Fibroblast of villous mesenchyme (primary cell): ENCODE results near the gene OR51B4. TPM values are rescaled to one million over a fixed set of nuclear protein-coding genes. Genes with fewer than 3 reads are reported as not detected.
"Not testable (repeated sequence)": the region's sequence is repeated elsewhere in the genome, so short reads cannot be mapped to it uniquely, and the experiment has no call there.

Source experiments
- DNase-seq: peaks from one replicate; pipeline ENCODE4 v3.0.0-alpha.2; 2010; ENCODE audit warnings: low read depth
- H3K4me3 ChIP-seq: 2 replicates; pipeline ENCODE4 v1.5.1; 2011; ENCODE audit warnings: low read depth, mild to moderate bottlenecking, low read length
- CTCF ChIP-seq: IDR thresholded peaks from 2 replicates; pipeline ENCODE4 v1.5.1; 2012; ENCODE audit warnings: low read depth, mild to moderate bottlenecking, low read length; ENCODE audit not compliant: insufficient read depth
- total RNA-seq: library from RNA; depleted of rRNA; stranded (reverse); fragments of >200 nt; gene quantifications from 2 replicates; pipeline ENCODE4 v1.2.3, GENCODE V29; 2012

OR51B4 gene
- total RNA-seq, 1 donor: 0.43 TPM

GRCh38 chr11:5307256-5308019 is 5.7 kb upstream of the OR51B4 start:
- no peak for DNase-seq
- H3K4me3 ChIP-seq: no peak overlapping the region
- TF ChIP-seq CTCF: no peak

GRCh38 chr11:5304046-5304445 is 2.3 kb upstream of the OR51B4 start:
- no peak for TF ChIP-seq CTCF
- H3K4me3 ChIP-seq: no peak overlapping the region
- DNase-seq: no peak

- TF ChIP-seq CTCF: no peak
- H3K4me3 ChIP-seq: no peak overlapping the region
- no peak for DNase-seq
Observed at GRCh38 chr11:5303626-5304025, 1.9 kb upstream of the OR51B4 start.

- no peak for TF ChIP-seq CTCF
- no peak overlapping the region for H3K4me3 ChIP-seq
- no peak for DNase-seq
Observed at GRCh38 chr11:5300251-5300650, 1.5 kb downstream of the OR51B4 start.

GRCh38 chr11:5298451-5298850 is 3.3 kb downstream of the OR51B4 start:
- H3K4me3 ChIP-seq: no peak overlapping the region
- no peak for TF ChIP-seq CTCF
- no peak for DNase-seq

GRCh38 chr11:5297721-5298323 is 3.9 kb downstream of the OR51B4 start:
- no peak overlapping the region for H3K4me3 ChIP-seq
- DNase-seq: no peak
- no peak for TF ChIP-seq CTCF

- H3K4me3 ChIP-seq, DNase-seq: not testable (repeated sequence)
Observed at GRCh38 chr11:5294342-5294995, 7.3 kb downstream of the OR51B4 start.
